PFSK-1 (cell line): Measurements from ENCODE around the gene CTRL.

Source experiments
- POLR2AphosphoS5 ChIP-seq: IDR thresholded peaks from 2 replicates; pipeline ENCODE4 v1.6.1; 2012; ENCODE audit warnings: low read depth, mild to moderate bottlenecking, control low read depth, low read length, moderate library complexity
- TAF1 ChIP-seq: IDR thresholded peaks from 2 replicates; pipeline ENCODE4 v1.6.1; 2012; ENCODE audit warnings: low read length, control low read depth, borderline replicate concordance; ENCODE audit not compliant: insufficient read depth

DNA sequence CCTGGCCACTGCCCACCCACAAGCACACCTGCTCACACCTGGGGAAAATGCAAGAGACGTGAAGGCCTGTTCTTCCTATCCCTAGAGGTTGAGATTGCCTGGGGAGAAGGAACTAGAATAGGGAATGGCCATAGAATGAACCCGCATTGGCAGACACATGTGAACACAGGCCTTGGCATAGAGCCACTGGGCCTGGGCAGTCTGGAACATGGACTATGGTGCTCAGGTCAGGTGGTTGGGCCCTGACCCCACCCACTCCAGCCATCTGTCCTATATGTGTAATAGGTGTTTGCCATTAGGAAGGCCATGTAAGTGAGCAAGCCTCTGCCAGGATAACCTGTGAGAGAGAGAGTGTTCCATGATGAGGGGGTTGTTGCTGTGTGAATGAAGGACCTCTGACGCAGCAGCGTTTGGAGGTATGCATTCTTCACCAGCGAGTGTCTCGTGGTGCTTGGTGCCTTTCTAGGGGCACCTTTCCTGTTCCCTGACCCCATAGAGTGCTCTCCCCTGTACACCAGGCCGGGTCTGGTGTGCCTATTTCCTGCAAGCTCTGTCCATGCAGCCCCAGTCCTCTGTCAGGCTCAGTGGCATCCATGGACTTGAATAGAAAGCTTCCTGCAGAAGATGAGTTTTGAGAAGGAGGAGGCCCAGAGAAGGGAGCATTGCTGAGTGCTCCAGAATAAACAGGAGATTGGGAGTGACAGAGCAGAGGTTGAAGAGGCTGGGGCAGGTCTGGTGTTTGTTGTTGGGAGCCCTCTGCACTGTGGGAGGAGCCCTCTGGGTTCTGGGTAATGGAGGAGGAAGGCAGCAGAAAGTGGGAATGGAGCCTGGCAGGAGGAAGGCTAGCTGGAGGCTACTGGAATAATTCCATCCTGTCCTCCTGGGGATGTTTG, 15.6 kb downstream of the CTRL start:
- TF ChIP-seq POLR2AphosphoS5 (no peak), TAF1 (no peak)
